SK-N-SH (cell line): ENCODE results near the gene RWDD2A.

Experiments
- CTCF ChIP-seq: fragments of 200-600 bp; sonication (generic); IDR thresholded peaks from 2 replicates; pipeline ENCODE4 v1.6.1; 2017; ENCODE audit warnings: antibody characterized with exemption, mild to moderate bottlenecking, moderate library complexity
- ELF1 ChIP-seq: IDR thresholded peaks from 2 replicates; pipeline ENCODE4 v1.4.0; 2012
- EP300 ChIP-seq, 2 experiments: IDR thresholded peaks; 2 replicates each; pipeline versions ENCODE4 v1.4.0 to v1.6.1; 2012; ENCODE audit warnings: borderline replicate concordance in 1 of 2, low read depth in 1 of 2, low read length in 1 of 2
- FOSL2 ChIP-seq: IDR thresholded peaks from 2 replicates; pipeline ENCODE4 v1.4.0; 2012; ENCODE audit warnings: low read depth, mild to moderate bottlenecking, moderate library complexity, borderline replicate concordance
- FOXM1 ChIP-seq: IDR thresholded peaks from 2 replicates; pipeline ENCODE4 v1.4.0; 2012; ENCODE audit warnings: low read depth, mild to moderate bottlenecking
- JUND ChIP-seq: IDR thresholded peaks from 2 replicates; pipeline ENCODE4 v1.4.0; 2012
- POLR2AphosphoS5 ChIP-seq: IDR thresholded peaks from 2 replicates; pipeline ENCODE4 v1.6.1; 2012; ENCODE audit warnings: low read depth, low read length
- TAF1 ChIP-seq: IDR thresholded peaks from 2 replicates; pipeline ENCODE4 v1.6.1; 2012; ENCODE audit warnings: low read depth, mild to moderate bottlenecking, low read length, moderate library complexity, borderline replicate concordance
- USF1 ChIP-seq: IDR thresholded peaks from 2 replicates; pipeline ENCODE4 v1.4.0; 2012; ENCODE audit warnings: low read depth, borderline replicate concordance
- YY1 ChIP-seq: IDR thresholded peaks from 2 replicates; pipeline ENCODE4 v1.4.0; 2012; ENCODE audit warnings: low read depth, mild to moderate bottlenecking
- ZBTB33 ChIP-seq: IDR thresholded peaks from 2 replicates; pipeline ENCODE4 v1.4.0; 2012; ENCODE audit warnings: low read depth, borderline replicate concordance
- TF ChIP-seq, protein P1 (sequence below): IDR thresholded peaks from 2 replicates; pipeline ENCODE4 v1.6.1; 2012; ENCODE audit warnings: mild to moderate bottlenecking, low read depth, low read length, moderate library complexity
- TF ChIP-seq, protein P2 (sequence below): IDR thresholded peaks from 2 replicates; pipeline ENCODE4 v1.4.0; 2012; ENCODE audit warnings: low read depth

DNA sequence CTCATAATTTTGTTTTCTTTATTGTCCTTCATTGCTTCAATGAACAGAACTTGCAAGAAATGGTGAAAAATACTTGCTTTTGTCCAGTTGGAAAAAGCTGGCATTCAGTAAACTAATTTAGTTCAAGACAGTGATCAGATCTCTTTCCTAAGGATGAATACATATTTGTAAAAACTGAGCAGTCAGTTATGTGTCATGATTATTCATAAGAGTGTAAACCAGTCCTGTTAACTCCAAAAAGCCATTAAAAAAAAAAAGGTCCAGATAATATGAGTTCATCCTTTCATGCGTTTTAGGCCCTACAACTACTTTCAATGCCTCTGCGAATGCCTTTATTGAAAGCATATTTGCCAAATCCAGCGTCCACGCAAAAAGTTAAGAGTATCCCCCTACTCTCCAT is 701 bp upstream of the RWDD2A start:
- no peak for TF ChIP-seq CTCF
- TF ChIP-seq, protein P1, sequence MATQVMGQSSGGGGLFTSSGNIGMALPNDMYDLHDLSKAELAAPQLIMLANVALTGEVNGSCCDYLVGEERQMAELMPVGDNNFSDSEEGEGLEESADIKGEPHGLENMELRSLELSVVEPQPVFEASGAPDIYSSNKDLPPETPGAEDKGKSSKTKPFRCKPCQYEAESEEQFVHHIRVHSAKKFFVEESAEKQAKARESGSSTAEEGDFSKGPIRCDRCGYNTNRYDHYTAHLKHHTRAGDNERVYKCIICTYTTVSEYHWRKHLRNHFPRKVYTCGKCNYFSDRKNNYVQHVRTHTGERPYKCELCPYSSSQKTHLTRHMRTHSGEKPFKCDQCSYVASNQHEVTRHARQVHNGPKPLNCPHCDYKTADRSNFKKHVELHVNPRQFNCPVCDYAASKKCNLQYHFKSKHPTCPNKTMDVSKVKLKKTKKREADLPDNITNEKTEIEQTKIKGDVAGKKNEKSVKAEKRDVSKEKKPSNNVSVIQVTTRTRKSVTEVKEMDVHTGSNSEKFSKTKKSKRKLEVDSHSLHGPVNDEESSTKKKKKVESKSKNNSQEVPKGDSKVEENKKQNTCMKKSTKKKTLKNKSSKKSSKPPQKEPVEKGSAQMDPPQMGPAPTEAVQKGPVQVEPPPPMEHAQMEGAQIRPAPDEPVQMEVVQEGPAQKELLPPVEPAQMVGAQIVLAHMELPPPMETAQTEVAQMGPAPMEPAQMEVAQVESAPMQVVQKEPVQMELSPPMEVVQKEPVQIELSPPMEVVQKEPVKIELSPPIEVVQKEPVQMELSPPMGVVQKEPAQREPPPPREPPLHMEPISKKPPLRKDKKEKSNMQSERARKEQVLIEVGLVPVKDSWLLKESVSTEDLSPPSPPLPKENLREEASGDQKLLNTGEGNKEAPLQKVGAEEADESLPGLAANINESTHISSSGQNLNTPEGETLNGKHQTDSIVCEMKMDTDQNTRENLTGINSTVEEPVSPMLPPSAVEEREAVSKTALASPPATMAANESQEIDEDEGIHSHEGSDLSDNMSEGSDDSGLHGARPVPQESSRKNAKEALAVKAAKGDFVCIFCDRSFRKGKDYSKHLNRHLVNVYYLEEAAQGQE, result no peak
- TF ChIP-seq TAF1, result no peak
- no peak for TF ChIP-seq YY1
- no peak for TF ChIP-seq POLR2AphosphoS5
- TF ChIP-seq USF1, result no peak
- TF ChIP-seq EP300 (IDR thresholded peaks at IDR 0.05; ENCODE audit: borderline replicate concordance in 1 of 2, low read depth in 1 of 2, low read length in 1 of 2), result no peak
- no peak for TF ChIP-seq FOXM1
- no peak for TF ChIP-seq ZBTB33
- TF ChIP-seq, protein P2, sequence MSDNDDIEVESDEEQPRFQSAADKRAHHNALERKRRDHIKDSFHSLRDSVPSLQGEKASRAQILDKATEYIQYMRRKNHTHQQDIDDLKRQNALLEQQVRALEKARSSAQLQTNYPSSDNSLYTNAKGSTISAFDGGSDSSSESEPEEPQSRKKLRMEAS, result no peak
- TF ChIP-seq FOSL2, result no peak
- no peak for TF ChIP-seq ELF1
- no peak for TF ChIP-seq JUND
